Gastroesophageal sphincter (tissue), 4 donors: ENCODE data around the gene PDZD4. TPM values are rescaled to one million over a fixed set of nuclear protein-coding genes. Genes with fewer than 3 reads are reported as not detected.

ENCODE experiments used
- ATAC-seq: fragments of 150-250 bp; one replicate; pipeline ENCODE4 v1.9.1; 2016; ENCODE audit warnings: mild to moderate bottlenecking, moderate library complexity
- H3K27ac ChIP-seq, 4 donors: fragments of 200-600 bp; sonication (generic) in 3 of 4; 1 replicate in 3 of 4; 2 replicates in 1 of 4; pipeline ENCODE4 v1.5.1; 2016 to 2019
- H3K27me3 ChIP-seq: fragments of 200-600 bp; sonication (generic); one replicate; pipeline ENCODE4 v1.5.1; 2019
- H3K36me3 ChIP-seq, 2 donors: fragments of 200-600 bp; sonication (generic); one replicate each; pipeline ENCODE4 v1.5.1; 2019; ENCODE audit warnings: control low read depth in 1 of 2
- H3K4me1 ChIP-seq, 3 donors: fragments of 200-600 bp; sonication (generic); 1 replicate in 2 of 3; 2 replicates in 1 of 3; pipeline ENCODE4 v1.5.1; 2016 to 2019; ENCODE audit warnings: control low read depth in 2 of 3
- H3K4me3 ChIP-seq, 2 donors: fragments of 200-600 bp; sonication (generic); one replicate each; pipeline ENCODE4 v1.5.1; 2019; ENCODE audit warnings: mild to moderate bottlenecking in 1 of 2, moderate library complexity in 1 of 2
- H3K9me3 ChIP-seq, 3 donors: fragments of 200-600 bp; sonication (generic); one replicate each; pipeline ENCODE4 v1.5.1; 2017 to 2019; ENCODE audit warnings: control low read depth in 2 of 3
- CTCF ChIP-seq, 4 experiments: fragments of 200-600 bp in 2 of 4; fragments of 450-650 bp in 2 of 4; sonication (generic) in 1 of 4; IDR thresholded peaks; one replicate each; pipeline ENCODE4 v1.5.1; 2017 to 2019; ENCODE audit warnings: antibody characterized with exemption in 4 of 4, mild to moderate bottlenecking in 2 of 4, moderate library complexity in 2 of 4
- EP300 ChIP-seq: sonication (generic); formaldehyde crosslinking; IDR thresholded peaks from one replicate; pipeline ENCODE4 v1.6.1; 2017; ENCODE audit warnings: antibody characterized with exemption, mild to moderate bottlenecking
- POLR2A ChIP-seq, 2 donors: fragments of 450-650 bp; IDR thresholded peaks; one replicate each; pipeline ENCODE4 v1.6.1; 2017; ENCODE audit warnings: antibody characterized with exemption in 2 of 2, mild to moderate bottlenecking in 2 of 2, moderate library complexity in 1 of 2
- POLR2AphosphoS5 ChIP-seq: sonication (generic); formaldehyde crosslinking; IDR thresholded peaks from one replicate; pipeline ENCODE4 v1.6.1; 2017; ENCODE audit warnings: antibody characterized with exemption
- WGBS, 2 donors: methylation state at CpG; one replicate each; pipeline ENCODE4 v1.1.5; 2018; ENCODE audit warnings: low coverage in 1 of 2; 5-methylcytosine and 5-hydroxymethylcytosine counted together
- total RNA-seq, 4 donors: library from RNA; depleted of rRNA; stranded (reverse); fragments of >200 nt; gene quantifications; one replicate each; pipeline ENCODE4 v1.1.0, GENCODE V29; 2016

PDZD4 gene
- total RNA-seq, 4 donors from 2014 or later: 10.6 to 48.5 (median 26.4) TPM

GRCh38 chrX:153777261-153778090 is 52.9 kb downstream of the PDZD4 start:
- TF ChIP-seq CTCF (IDR thresholded peaks at IDR 0.05) (no peak), POLR2AphosphoS5 (no peak), EP300 (no peak), POLR2A (IDR thresholded peaks at IDR 0.05) (no peak)
- no peak overlapping the region for H3K27ac ChIP-seq
- H3K36me3 ChIP-seq: peaks cover 0 to 57% of the 10 kb centered on the region in 2 donors
- H3K4me3 ChIP-seq: no peak overlapping the region
- no peaks in the 10 kb centered on the region for H3K9me3 ChIP-seq
- ATAC-seq: no peak
- H3K27me3 ChIP-seq: no peaks in the 10 kb centered on the region
- 90% methylated on average over 2 of the region's 34 CpGs; no CpG with 5 or more reads in 1 of the 2 donors for WGBS, 2 donors
- H3K4me1 ChIP-seq: peaks cover 0 to 25% (median 0%) of the 10 kb centered on the region in 3 donors

- H3K27me3 ChIP-seq: no peaks in the 10 kb centered on the region
- TF ChIP-seq POLR2AphosphoS5 (no peak), POLR2A (IDR thresholded peaks at IDR 0.05) (no peak), EP300 (no peak), CTCF (IDR thresholded peaks at IDR 0.05) (no peak)
- no peak for ATAC-seq
- peaks cover 0 to 65% of the 10 kb centered on the region in 2 donors for H3K36me3 ChIP-seq
- no peak overlapping the region for H3K27ac ChIP-seq
- H3K4me3 ChIP-seq: no peak overlapping the region
- no CpG with 5 or more reads among the region's 22 CpGs for whole genome bisulfite sequencing, 2 donors
- H3K9me3 ChIP-seq: no peaks in the 10 kb centered on the region
- H3K4me1 ChIP-seq: peaks cover 0 to 18% (median 0%) of the 10 kb centered on the region in 3 donors
Observed at GRCh38 chrX:153776611-153777045, 53.7 kb downstream of the PDZD4 start.

GRCh38 chrX:153776120-153776599 is 54.2 kb downstream of the PDZD4 start:
- no CpG with 5 or more reads among the region's 20 CpGs for WGBS, 2 donors
- no peak overlapping the region for H3K4me3 ChIP-seq
- H3K27ac ChIP-seq: no peak overlapping the region
- H3K27me3 ChIP-seq: no peaks in the 10 kb centered on the region
- no peak for ATAC-seq
- peaks cover 0 to 70% of the 10 kb centered on the region in 2 donors for H3K36me3 ChIP-seq
- TF ChIP-seq CTCF (IDR thresholded peaks at IDR 0.05) (no peak), POLR2A (IDR thresholded peaks at IDR 0.05) (no peak), POLR2AphosphoS5 (no peak), EP300 (no peak)
- no peaks in the 10 kb centered on the region for H3K9me3 ChIP-seq
- H3K4me1 ChIP-seq: peaks cover 0 to 14% (median 0%) of the 10 kb centered on the region in 3 donors

- no peaks in the 10 kb centered on the region for H3K9me3 ChIP-seq
- no peak for ATAC-seq
- no peak overlapping the region for H3K27ac ChIP-seq
- peaks cover 0 to 7% (median 0%) of the 10 kb centered on the region in 3 donors for H3K4me1 ChIP-seq
- no CpG with 5 or more reads among the region's 42 CpGs for WGBS, 2 donors
- H3K36me3 ChIP-seq: peaks cover 0 to 76% of the 10 kb centered on the region in 2 donors
- H3K4me3 ChIP-seq: no peak overlapping the region
- no peak for TF ChIP-seq CTCF (IDR thresholded peaks at IDR 0.05)
- no peak for TF ChIP-seq POLR2AphosphoS5
- TF ChIP-seq POLR2A (IDR thresholded peaks at IDR 0.05): no peak
- no peak for TF ChIP-seq EP300
- no peaks in the 10 kb centered on the region for H3K27me3 ChIP-seq
Observed at GRCh38 chrX:153775293-153776119, 54.8 kb downstream of the PDZD4 start.
